NB4 (cell line): Measurements from ENCODE around the gene HOXC13.

Source experiments
- DNase-seq: peaks from one replicate; pipeline ENCODE4 v3.0.0; 2010; ENCODE audit warnings: low read depth
- H3K4me3 ChIP-seq: one replicate; pipeline ENCODE4 v1.5.1; 2011; ENCODE audit warnings: mild to moderate bottlenecking, low read depth, low read length, moderate library complexity
- CTCF ChIP-seq: IDR thresholded peaks from one replicate; pipeline ENCODE4 v1.5.1; 2012; ENCODE audit warnings: low read depth, low read length
- MYC ChIP-seq: IDR thresholded peaks from 2 replicates; pipeline ENCODE4 v1.6.1; 2011; ENCODE audit warnings: low read depth, low read length
- POLR2A ChIP-seq: IDR thresholded peaks from 2 replicates; pipeline ENCODE4 v1.6.1; 2011; ENCODE audit warnings: mild to moderate bottlenecking; ENCODE audit not compliant: insufficient read length; ENCODE audit errors: extremely low read depth
- TF ChIP-seq, protein P1 (sequence below): IDR thresholded peaks from 2 replicates; pipeline ENCODE4 v1.6.1; 2011; ENCODE audit warnings: low read depth, low read length

Gene HOXC13

DNA sequence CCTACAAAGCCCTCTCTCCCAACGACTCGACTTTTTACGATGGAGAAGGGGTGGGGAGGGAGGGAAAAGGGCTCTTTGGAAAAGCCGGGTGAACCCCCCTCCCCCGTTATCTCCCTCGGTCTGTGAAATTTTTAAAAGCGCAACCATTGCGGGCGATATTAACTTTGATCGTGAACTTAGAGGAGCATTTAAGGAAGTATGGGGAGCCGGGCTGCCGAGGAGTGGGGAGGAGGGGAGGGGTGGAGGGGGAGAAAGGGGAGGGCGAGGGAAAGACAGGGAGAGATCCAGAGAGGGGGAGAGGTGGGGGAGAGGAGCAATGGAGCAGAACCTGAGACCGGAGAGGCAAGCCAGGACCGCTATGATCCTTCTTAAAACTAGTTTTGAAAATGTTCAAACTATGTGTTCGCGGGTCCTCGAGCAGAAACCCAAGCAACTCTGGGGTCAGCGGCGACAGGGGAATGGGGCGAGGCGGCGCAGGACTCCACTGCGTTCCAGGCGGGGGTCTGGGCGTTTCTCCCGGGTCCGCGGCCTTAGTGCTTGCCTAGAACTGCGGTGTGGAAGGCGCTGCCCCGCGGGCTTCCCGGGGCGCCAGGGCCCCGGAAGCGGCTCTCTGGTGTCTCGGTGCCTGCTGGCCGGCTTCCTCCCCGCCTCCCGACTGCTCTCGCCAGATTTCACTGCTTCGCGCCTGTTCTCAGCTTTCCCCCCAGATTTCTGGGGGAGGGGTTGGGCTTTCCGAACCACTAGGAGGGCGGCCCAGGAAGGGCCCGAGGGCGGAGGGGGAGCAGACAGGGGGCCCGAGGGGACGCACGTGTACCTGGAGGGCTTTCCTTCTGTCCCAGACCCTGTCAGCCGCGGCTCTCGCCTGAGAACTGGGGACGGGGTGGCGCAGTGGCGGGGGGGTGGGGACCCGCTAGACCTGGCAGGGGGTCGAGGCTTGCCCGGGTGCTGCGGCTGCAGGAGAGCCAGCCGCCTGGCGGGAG, 35.7 kb downstream of the HOXC13 start, which contains the start of gene HOTAIR:
HOTAIR (minus strand) TSS at position 871 of the 980 bp plus-strand sequence.
- peak; percentile 76 for DNase-seq
- TF ChIP-seq, protein P1, sequence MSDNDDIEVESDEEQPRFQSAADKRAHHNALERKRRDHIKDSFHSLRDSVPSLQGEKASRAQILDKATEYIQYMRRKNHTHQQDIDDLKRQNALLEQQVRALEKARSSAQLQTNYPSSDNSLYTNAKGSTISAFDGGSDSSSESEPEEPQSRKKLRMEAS, result peak; percentile 6; the same call in 1 of the 2 replicates
- TF ChIP-seq CTCF, result no peak
- TF ChIP-seq MYC, result 0 out of 2 replicates have a peak, but pooled peaks have one; percentile 6
- peak; percentile 51 for TF ChIP-seq POLR2A
- peak within 1 kb of the TSS; percentile 66 for H3K4me3 ChIP-seq

DNA sequence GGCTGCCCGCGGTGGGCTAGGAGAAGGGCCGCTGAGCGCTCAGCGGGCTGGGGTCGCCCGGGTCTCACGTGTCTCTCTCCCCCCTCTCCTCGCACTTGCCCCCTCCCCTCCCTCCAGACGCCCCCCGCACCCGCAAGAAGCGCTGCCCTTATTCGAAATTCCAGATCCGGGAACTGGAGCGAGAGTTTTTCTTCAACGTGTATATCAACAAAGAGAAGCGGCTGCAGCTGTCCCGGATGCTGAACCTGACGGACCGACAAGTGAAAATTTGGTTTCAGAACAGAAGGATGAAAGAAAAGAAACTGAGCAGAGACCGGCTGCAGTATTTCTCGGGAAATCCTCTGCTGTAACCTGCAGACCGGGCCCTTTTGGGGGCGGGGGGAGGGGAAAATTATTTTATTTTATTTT, 36.4 kb downstream of the HOXC13 start:
- H3K4me3 ChIP-seq, result no peak overlapping the region
- TF ChIP-seq POLR2A, result no peak
- TF ChIP-seq MYC, result no peak
- TF ChIP-seq, protein P1, result no peak
- no peak for TF ChIP-seq CTCF
- DNase-seq, result no peak

DNA sequence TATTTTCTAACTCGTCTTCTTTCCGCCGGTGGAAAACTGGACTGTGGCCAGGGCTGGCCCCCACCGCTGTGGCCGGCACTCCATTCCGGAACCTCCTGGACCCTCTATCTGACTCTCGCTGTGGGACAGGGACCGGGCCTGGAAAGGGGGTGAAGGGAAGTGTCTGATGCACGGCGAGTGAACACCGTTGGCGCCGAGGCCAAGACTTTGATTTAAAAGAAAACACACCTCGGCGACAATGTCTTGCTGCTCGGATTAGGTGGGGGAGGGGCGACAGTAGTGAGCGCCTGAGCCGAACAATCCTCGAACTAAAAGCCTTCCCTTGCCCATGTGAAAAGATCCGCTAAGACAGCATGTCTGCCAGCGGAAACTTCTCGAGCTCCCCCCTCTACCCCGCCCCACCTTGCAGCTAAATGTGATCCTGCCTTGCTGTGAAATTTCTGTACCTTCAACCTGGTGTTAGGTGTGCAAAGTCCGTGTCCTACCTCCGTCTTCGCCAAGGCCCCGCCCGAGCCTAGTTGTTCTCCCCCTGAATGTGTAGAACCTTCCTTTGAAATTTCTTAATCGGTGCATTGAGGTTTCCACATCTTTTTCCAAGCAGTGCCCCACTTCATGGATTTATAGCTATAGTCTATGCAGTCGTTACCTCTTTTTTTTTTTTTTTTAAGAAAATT, 37.0 kb downstream of the HOXC13 start:
- TF ChIP-seq CTCF (no peak), POLR2A (no peak), MYC (no peak)
- TF ChIP-seq, protein P1, result no peak
- H3K4me3 ChIP-seq, result no peak overlapping the region
- DNase-seq, result no peak

DNA sequence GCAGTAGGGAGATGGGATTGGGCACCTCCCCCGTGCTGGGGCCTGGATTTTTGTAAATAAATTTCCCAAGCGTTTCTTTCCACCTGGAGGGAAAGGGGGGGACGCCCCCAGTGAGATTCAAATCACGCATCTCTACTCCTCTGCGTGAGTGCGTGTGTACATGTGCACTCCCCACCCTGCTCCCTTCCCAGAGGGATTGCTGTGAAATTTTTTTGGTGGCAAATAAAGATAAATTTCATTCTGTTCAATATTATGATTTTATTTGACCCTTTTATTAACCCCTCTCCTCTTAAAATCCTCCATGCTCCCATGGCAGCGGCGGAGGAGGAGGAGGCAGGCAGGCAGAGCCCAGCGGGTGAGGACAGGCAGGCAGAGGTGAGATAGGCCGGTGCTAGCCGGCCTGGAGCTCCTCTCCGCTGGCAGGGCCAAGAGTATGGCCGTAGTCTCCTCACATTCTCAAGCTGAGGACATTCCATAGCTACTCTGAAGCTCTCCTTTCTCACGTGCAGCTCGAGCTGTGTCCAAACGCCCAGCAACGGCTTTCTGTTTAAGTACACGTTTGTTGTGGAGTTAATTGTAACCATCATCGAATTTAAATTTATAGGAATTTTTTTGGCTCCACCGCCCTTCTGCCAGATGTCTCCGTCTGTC, 37.7 kb downstream of the HOXC13 start:
- TF ChIP-seq POLR2A (no peak), CTCF (no peak), MYC (no peak)
- TF ChIP-seq, protein P1, result no peak
- no peak overlapping the region for H3K4me3 ChIP-seq
- no peak for DNase-seq

- no peak for DNase-seq
- no peak overlapping the region for H3K4me3 ChIP-seq
- TF ChIP-seq CTCF, result no peak
- TF ChIP-seq MYC, result no peak
- no peak for TF ChIP-seq POLR2A
- TF ChIP-seq, protein P1, result no peak
Measured at GRCh38 chr12:53976823-53977595, 38.4 kb downstream of the HOXC13 start.
